GM19099 (cell line): ENCODE data around the gene GALNT9.

ENCODE experiments used
- POLR2A ChIP-seq: IDR thresholded peaks from 3 replicates; pipeline ENCODE4 v1.6.1; 2011; ENCODE audit warnings: low read depth; ENCODE audit not compliant: insufficient read length; ENCODE audit errors: extremely low read depth

Gene GALNT9

DNA sequence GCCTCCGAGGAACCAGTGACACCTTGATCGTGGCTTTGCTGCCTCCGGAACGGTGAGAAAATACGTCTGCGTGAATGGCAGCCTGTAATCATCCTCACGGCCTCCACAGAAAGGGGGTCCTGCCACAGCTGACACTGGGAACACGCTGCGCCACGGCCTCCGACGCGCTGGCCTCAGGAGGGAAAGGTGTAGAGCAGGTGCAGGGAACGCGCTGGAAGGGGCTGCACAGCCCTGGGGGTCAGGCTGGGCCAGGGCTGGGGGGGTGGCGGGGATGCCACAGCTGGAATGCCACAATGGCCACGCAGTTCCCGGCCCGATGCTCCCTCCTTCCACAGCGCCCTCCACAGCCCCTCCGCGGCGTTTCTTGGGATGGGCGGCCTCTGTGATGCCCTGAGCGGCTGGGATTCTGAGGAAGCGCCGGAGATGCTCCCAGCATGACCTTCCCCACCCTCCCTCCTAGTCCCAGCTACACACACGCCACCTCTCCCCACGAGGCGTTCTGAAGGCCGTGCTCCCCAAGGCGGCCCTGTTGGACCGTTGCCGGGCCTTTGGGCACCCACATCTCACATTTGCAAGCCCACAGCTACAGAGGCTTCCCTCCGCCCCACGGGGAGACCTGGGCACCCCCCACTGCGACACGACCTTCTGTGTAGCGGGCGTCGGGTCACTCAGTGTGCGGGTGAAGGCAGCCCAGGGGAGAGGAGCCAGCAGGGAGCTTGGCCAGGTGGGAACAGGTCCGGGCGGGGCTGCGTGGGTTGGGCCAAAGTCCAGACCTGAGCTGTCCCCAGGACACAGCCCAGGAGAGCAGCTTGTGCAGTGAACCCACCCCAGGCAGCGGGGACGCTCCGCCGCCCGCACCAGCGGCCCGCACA is 31.8 kb upstream of the GALNT9 start:
- no peak for TF ChIP-seq POLR2A

DNA sequence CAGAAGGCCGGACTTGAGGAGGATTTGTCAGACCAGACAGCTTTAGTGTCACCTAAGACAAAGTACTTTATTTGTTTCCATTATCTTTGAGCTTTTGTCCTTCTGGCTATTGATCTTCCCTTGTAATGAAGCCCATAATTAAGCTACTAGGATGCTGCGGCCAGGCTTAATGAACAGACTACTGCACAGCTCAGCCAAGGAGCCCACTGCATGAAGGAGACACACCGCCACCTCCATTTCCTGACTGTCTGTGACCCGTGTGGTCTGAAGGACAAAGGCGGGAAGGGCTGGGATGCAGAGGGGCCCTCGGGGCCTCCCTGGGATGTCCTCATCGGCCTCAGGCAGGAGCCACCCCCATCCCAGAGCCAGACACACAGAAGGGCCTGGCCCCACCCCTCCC is 31.0 kb upstream of the GALNT9 start:
- no peak for TF ChIP-seq POLR2A

DNA sequence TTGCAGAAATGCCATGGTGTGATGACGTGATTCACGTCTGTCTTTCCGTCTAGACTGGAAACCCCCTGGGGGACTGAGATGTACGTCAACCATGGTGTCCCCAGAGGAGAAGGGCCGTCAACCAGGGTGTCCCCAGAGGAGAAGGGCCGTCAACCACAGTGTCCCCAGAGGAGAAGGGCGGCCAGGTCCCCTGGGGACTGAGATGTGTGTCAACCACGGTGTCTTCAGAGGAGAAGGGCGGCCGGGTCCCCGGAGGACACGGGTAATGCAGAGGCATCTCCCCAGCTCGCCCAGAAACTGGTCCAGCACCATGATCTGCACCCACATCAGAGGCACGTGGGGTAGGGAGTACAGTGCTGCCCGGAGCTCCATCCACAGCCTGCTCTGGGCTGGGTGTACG is 30.6 kb upstream of the GALNT9 start:
- TF ChIP-seq POLR2A = no peak

DNA sequence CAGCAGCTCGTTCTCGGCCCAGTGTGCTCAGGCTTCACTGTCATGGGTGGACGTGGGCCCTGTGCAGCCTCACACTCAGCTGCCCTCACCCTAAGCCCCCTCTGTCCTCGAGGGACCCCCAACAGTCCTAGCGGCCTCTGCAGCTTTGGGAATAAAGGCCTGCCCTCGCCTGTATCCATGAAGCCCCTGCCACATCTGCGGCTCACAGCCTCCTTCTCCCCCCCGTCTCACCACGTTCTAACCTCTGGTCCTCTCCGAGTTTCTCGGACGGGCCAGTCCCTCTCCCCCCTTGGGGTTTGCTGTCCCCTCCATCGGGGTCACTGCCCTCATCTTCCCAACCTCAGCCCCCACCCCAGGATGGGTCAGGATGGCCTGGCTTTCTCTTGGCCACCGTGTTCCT is 30.2 kb upstream of the GALNT9 start:
- TF ChIP-seq POLR2A = no peak

DNA sequence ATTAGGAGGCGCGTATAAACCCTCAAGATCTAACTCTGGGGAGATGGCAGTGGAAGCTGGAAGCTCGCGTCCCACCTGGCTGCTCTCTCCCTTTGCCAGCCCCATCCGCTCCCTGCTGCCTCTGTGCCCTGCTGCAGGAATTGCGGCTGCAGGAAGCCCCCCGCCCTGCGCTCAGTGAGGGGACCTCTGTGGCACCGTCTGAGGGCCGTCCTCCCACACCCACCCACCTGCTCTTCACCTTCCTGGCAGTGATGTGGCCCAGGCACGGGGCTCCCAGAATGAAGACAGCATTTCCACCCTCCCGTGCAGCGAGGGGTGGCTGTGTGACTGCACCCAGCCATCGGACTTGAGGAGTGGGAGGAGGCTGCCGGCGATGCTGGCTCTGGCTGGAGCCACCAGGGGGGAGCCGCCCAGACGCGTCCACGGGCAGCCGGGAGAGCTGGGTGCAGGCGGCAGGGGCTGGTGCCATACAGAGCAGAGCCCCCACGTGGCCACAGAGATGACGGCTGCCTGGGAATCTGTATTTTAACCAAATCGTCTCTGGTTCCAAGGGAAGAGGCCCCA is 28.3 kb upstream of the GALNT9 start:
- no peak for TF ChIP-seq POLR2A

DNA sequence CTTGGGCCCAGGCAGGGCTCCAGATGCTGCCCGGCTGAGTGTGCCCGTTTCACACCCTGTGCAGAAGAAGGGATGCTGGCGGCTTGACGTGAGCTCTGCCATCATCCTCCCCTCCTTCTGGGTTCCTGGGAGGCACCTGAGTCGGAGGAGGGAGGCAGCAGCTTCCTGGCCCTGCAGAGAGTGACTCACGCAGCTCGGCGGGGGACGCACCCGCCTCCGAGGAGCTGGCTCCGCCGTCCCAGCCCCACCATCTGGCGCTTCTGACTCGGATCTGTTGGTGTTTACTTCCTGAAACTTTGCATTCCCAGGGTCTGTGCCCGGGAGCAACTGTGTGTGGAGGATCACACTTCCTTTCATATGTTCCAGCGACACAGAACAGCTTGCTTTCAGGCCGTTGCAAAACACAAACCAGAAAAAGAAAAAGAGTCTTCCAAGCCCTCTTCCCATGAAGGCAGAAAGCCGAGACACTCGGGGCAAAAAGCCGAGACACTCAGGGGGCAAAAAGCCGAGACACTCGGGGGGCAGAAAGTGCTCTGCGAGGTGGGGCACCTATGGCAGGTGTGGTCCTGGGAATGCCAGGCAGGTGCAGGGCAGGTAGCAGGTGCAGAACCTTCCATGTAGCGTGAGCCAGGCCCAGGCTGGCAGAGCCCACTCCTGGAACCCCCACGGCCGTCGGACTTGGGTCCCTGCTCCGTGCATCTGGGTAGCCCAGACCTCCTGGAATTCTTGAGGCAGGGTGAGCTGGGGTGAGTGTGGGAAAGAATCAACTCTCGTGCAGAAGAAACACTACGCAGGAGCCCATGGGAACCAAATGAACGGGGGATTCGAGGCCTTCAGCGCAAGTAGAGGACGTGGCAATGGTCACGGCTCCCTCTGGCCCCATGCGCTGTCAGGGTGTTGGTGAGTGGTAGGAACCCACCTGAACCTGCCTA is 27.6 kb upstream of the GALNT9 start:
- no peak for TF ChIP-seq POLR2A

DNA sequence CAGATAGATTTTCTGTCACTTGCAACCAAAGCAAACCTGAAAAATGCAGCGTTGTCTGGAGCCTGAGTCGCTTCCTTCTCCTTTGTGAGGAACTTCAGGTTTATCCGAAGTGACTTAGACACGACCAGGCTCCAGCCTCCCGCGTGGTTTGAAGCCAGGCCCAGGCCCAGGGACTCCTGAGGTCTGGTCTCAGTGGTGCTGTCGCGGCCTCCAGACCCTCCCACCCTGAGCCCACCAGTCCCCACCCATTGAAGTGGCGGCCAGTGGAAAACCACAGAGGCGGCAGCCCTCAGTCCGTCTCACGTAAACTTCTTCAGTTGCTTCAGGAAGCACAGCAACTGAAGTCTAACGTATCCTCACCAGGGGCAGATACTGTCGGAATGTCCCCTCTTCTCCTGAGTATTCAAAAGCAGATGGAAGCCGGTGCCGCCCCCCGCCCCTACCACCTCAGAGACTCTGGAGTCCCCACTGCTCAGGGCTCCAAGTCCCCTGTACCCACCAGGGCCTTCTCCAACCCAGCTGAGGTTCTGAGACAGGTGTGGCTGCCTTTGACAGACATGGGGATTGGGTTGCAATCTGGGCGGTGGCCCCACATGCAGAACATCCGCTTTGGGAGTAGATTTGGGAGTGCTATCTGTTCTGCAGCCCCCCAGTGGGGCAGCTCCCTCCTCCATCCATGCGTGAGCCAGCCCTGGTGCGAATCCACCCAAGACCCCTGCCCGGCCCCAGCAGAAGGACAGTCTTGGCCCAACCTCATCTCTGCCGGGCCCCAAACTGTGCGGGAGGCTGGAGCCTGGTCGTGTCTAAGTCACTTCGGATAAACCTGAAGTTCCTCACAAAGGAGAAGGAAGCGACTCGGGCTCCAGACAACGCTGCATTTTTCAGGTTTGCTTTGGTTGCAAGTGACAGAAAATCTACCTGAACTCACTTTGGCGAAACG is 26.6 kb upstream of the GALNT9 start:
- no peak for TF ChIP-seq POLR2A

DNA sequence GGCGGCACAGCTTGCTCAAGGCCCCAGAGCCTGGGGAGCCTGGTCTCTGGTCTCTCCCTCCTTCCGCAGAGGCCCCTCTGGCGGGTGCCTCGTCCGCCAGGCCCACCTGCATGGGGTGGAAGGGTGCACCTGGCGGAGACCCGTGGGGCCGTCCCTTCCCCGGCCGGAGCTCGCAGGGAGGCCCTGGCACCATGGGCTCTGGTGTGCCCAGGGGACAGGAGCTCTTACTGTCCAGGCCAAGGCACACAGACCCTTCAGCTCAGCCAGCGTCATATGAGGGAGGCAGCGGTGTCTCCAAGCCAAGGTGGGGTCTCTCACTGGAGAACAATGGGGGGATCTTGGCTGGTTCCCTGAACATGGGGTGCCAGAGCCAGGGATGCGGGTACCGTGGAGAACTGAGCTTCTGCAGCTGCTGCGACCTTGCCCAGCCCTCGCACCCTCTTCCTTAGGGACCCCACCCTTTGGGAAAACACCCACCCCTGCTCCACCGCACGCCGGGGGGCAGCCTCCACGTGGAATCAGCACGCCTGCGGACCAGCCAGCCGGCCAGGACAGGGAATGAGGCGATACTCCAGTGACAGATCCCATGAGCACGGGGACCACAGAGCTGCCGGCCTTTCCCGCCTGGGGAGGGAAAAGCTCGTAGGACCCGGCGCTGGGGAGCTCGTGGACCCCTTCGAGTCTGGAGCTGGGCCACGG is 25.7 kb upstream of the GALNT9 start:
- TF ChIP-seq POLR2A = no peak

DNA sequence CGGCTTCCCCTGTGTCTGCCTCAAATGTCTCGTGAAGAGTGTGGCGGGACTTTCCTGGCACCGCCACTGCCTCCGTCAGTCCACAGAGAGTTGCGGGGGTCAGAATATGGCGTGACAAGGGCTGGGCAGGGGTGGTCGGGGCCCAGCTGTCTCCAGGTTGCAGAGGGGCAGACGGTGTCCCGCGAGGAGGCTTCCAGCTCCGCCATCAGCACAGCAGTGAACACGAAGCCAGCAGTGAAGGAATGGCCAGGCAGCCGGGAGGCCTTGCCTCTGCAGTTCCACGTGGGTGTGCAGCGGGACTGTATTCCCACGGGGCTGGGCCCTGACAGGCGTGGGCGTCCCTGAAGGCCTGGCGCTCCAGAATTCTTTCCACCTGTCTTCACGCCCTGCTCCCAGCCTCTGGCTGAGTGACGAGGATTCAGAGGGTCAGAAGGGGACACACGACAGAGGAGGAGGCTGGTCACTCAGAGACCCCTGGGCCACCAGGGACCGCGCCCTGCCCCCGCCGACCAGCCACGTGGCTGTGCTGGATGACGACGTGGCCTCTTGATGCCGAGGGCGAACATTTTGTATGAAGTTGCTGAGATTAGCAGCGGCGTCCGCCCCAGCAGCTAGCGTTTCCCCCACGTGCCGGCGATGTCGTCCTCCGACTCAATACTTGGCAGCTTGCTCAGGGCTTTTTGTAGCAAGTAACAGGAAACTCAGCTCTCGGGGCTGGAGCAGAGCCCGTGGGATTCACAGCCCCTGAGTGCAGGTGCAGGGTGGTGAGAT is 25.0 kb upstream of the GALNT9 start:
- TF ChIP-seq POLR2A = no peak

DNA sequence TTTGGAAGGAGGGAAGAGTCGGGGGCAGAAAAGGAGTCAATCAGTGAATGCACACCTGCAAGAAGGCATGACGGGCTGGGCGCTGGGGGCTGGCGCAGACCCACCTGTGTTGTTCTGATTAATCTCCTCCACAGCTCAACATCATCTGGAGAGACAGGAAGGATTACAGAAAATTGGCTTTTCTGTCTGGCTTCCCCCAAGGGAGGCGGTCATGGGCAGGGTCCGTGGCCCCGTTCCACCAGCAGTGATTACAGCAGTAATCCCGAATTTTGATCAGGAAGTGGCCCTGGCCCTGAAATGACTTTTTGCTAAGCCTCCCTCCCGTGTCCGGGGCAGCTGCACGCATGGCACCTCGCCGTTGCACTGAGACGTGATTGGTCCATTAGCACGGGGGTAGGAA is 24.4 kb upstream of the GALNT9 start:
- no peak for TF ChIP-seq POLR2A

DNA sequence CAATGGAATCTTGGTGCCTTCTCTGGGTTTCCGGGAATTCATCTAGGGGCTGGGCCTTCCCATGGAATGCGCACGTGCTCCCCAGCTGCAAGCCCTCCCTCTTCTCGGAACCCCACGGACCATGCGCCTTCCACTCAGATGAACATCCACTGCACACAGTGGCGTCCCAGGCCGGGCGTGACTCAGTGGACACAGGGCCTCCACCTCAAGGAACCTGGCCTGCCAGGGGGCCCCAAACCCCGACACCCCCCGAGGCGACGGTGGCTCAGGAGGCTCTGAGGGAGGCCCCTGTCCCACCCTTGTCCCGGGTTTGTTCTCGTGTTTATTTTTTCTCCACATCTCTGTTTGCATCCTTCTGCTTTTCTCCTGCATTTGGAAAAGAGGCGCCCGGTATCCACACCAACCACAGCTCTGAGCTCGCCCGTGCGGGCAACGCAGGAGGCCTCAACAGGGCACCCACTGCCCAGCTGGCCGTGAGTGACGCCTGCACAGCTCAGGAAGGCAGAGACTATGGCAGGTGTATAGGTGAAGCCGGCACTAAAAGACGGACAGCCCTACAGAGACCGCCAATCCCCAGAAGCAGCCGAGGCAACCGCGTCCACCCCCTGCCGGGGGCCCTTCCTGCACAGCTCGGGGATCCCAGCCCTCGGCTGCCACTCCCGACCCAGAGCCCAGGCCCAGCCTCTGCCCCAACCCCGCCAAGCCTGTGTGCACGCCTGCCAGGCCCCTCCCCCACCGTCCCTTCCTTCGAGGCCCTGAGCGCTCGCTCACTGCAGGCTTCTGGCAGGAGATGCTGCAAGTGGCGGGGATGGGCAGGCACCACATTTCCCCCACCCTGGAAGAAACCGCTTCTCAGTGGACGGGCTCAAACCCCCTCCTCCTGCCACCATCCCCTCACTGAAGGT is 23.8 kb upstream of the GALNT9 start:
- no peak for TF ChIP-seq POLR2A
